HUES6 (cell line): Measurements from ENCODE around the gene BMP5.

Experiments used
- H3K27ac ChIP-seq: 2 replicates; pipeline ENCODE4 v1.7.0; 2013; ENCODE audit warnings: low read depth, mild to moderate bottlenecking, low read length, inconsistent platforms
- H3K27me3 ChIP-seq: 2 replicates; pipeline ENCODE4 v1.6.1; 2013; ENCODE audit warnings: low read length; ENCODE audit not compliant: control insufficient read depth, insufficient read depth
- H3K36me3 ChIP-seq: 2 replicates; pipeline ENCODE4 v1.6.1; 2013; ENCODE audit warnings: low read length; ENCODE audit not compliant: control insufficient read depth, insufficient read depth
- H3K4me1 ChIP-seq: 2 replicates; pipeline ENCODE4 v1.6.1; 2013; ENCODE audit warnings: low read length; ENCODE audit not compliant: control insufficient read depth, insufficient read depth
- H3K4me3 ChIP-seq: 2 replicates; pipeline ENCODE4 v1.5.1; 2013; ENCODE audit warnings: low read depth, low read length
- H3K9ac ChIP-seq: one replicate; pipeline ENCODE4 v1.6.1; 2013; ENCODE audit warnings: mild to moderate bottlenecking, low read length
- H3K9me3 ChIP-seq: 2 replicates; pipeline ENCODE4 v1.6.1; 2013; ENCODE audit warnings: low read depth, low read length; ENCODE audit not compliant: control insufficient read depth, insufficient read depth

BMP5 gene

GRCh38 chr6:55898342-55898741, 23.0 kb upstream of the BMP5 start:
- no peak overlapping the region for H3K27ac ChIP-seq
- H3K9me3 ChIP-seq: no peaks in the 10 kb centered on the region
- no peak overlapping the region for H3K9ac ChIP-seq
- no peaks in the 10 kb centered on the region for H3K4me1 ChIP-seq
- H3K36me3 ChIP-seq: no peaks in the 10 kb centered on the region
- no peak overlapping the region for H3K4me3 ChIP-seq
- no peaks in the 10 kb centered on the region for H3K27me3 ChIP-seq

GRCh38 chr6:55897346-55897745, 22.0 kb upstream of the BMP5 start:
- no peak overlapping the region for H3K4me3 ChIP-seq

DNA sequence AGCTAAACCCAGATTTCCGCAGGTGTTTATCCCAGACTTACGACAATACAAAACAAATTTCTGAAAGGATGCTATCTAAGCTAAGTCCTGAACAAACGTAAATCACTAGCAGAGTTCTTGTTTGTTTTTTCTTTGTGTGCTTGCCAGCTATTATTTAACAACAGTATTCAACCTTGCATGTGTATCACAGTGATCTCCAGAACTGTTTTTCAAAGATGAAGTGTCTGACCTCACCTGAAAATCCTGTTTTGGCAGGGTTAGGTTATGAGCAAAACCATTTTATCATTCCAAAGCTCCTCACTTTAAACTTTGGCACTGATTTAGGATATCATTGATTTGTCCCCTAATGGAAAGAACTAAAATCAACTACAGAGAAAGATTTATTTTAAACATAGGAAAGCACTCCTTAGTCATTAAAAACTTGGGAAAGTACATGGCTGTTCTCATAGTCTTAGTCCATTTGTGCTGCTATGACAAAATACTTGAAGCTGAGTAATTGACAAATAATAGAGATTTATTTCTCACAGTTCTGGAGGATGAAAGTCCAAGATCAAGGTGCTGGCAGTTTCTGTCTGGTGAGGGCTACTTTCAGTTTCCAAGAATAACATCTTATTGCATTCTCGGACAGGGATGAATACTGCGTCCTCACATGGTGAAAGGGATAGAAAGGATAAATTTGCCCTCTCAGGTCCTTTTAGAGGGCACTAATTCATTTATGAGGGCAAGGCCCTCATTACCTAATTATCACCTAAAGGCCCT, 20.8 kb upstream of the BMP5 start:
- no peaks in the 10 kb centered on the region for H3K36me3 ChIP-seq
- no peaks in the 10 kb centered on the region for H3K9me3 ChIP-seq
- no peaks in the 10 kb centered on the region for H3K4me1 ChIP-seq
- no peak overlapping the region for H3K4me3 ChIP-seq
- H3K27me3 ChIP-seq: no peaks in the 10 kb centered on the region
- H3K27ac ChIP-seq: no peak overlapping the region
- H3K9ac ChIP-seq: no peak overlapping the region

More at GRCh38 chr6:55897346-55897745, 22.0 kb upstream of the BMP5 start:
- Histone ChIP-seq H3K27me3 (no peaks in the 10 kb centered on the region), H3K27ac (no peak overlapping the region), H3K9me3 (no peaks in the 10 kb centered on the region), H3K36me3 (no peaks in the 10 kb centered on the region), H3K4me1 (no peaks in the 10 kb centered on the region), H3K9ac (no peak overlapping the region)

- H3K9ac ChIP-seq: no peak overlapping the region
- no peaks in the 10 kb centered on the region for H3K9me3 ChIP-seq
- no peaks in the 10 kb centered on the region for H3K27me3 ChIP-seq
- H3K4me3 ChIP-seq: no peak overlapping the region
- H3K4me1 ChIP-seq: no peaks in the 10 kb centered on the region
- no peak overlapping the region for H3K27ac ChIP-seq
- no peaks in the 10 kb centered on the region for H3K36me3 ChIP-seq
Measured at GRCh38 chr6:55892749-55893357, 17.5 kb upstream of the BMP5 start.

DNA sequence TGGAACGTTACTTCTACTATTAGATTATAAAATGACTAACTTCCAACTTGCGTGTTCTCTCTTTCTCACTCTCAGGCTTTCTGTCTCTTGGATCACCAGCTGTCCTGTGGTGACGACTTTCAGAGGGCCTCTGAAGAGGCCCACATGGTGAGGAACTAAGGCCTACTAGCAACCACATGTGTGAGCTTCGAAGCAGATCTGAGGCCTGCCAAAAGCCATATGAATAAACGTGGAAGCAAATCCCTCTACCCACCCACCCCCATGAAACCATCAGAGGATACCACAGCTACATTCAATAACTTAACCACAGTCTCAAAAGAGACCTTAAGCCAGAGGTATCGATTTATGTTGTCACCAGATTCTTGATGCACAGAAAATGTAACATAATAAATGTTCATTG, 13.5 kb upstream of the BMP5 start:
- H3K4me3 ChIP-seq: no peak overlapping the region
- H3K9ac ChIP-seq: no peak overlapping the region
- H3K27me3 ChIP-seq: no peaks in the 10 kb centered on the region
- no peak overlapping the region for H3K27ac ChIP-seq
- H3K9me3 ChIP-seq: no peaks in the 10 kb centered on the region
- H3K4me1 ChIP-seq: no peaks in the 10 kb centered on the region
- no peaks in the 10 kb centered on the region for H3K36me3 ChIP-seq

GRCh38 chr6:55886185-55886836, 10.9 kb upstream of the BMP5 start:
- H3K27ac ChIP-seq: no peak overlapping the region
- no peaks in the 10 kb centered on the region for H3K27me3 ChIP-seq
- H3K9me3 ChIP-seq: no peaks in the 10 kb centered on the region
- H3K4me1 ChIP-seq: no peaks in the 10 kb centered on the region
- no peaks in the 10 kb centered on the region for H3K36me3 ChIP-seq
- no peak overlapping the region for H3K9ac ChIP-seq
- H3K4me3 ChIP-seq: no peak overlapping the region

GRCh38 chr6:55882718-55883569, 7.6 kb upstream of the BMP5 start:
- no peaks in the 10 kb centered on the region for H3K27me3 ChIP-seq
- no peaks in the 10 kb centered on the region for H3K36me3 ChIP-seq
- H3K9ac ChIP-seq: no peak overlapping the region
- H3K27ac ChIP-seq: no peak overlapping the region
- no peaks in the 10 kb centered on the region for H3K9me3 ChIP-seq
- no peak overlapping the region for H3K4me3 ChIP-seq
- no peaks in the 10 kb centered on the region for H3K4me1 ChIP-seq

DNA sequence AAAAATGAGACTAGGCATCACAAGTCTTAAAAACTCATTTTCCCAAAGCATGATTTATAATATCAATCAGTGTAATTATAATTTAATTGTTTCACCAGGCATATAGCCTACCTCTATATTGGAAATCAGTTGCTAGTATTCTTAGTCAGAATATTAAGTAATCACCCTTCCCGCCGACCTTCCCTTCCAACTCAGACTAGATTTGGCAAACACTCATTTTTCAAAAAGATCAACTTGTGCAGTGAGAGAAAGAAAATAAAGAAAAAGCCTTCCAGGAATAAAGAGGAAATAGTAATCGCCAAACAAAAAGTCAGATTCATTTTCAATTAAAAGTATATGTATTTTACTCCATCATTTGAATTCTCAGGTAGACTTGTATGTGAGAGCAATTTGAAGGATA, 1.9 kb upstream of the BMP5 start:
- H3K27me3 ChIP-seq: no peaks in the 10 kb centered on the region
- H3K9me3 ChIP-seq: no peaks in the 10 kb centered on the region
- H3K9ac ChIP-seq: no peak overlapping the region
- peaks cover 34% of the 10 kb centered on the region for H3K4me1 ChIP-seq
- H3K36me3 ChIP-seq: no peaks in the 10 kb centered on the region
- H3K4me3 ChIP-seq: no peak overlapping the region
- no peak overlapping the region for H3K27ac ChIP-seq

DNA sequence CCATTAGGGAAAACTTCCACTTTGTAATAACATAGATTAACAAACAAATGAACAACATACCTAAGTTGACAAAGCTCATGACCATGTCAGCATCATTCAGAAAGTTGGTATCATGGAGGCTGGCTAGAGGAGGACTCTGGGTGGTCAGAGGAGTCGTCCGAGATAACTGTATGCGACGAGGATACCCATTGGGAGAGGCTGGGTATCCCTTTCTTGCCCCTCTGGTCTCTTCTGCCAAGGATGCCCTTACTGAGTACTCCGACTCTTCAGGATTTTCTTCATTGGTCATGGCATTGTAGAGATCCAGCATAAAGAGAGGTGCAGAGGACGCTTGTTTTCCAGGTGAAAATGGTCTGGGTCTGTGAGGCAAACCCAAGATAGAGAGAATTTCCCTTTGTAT, 1.1 kb downstream of the BMP5 start:
- H3K4me3 ChIP-seq: peak overlapping the region; percentile 35; the same call in 1 of the 2 replicates
- no peak overlapping the region for H3K27ac ChIP-seq
- H3K4me1 ChIP-seq: peaks cover 34% of the 10 kb centered on the region
- peak overlapping the region; percentile 3 for H3K9ac ChIP-seq
- no peaks in the 10 kb centered on the region for H3K36me3 ChIP-seq
- no peaks in the 10 kb centered on the region for H3K9me3 ChIP-seq
- H3K27me3 ChIP-seq: no peaks in the 10 kb centered on the region

GRCh38 chr6:55872866-55873265, 2.5 kb downstream of the BMP5 start:
- Histone ChIP-seq H3K9ac (no peak overlapping the region), H3K4me3 (peak overlapping the region; percentile 19; the same call in 1 of the 2 replicates), H3K9me3 (no peaks in the 10 kb centered on the region), H3K36me3 (no peaks in the 10 kb centered on the region), H3K27ac (no peak overlapping the region), H3K4me1 (peaks cover 38% of the 10 kb centered on the region), H3K27me3 (no peaks in the 10 kb centered on the region)
